HEK293T (cell line): ENCODE results near the gene KIRREL2.

ENCODE experiments used
- CTCF ChIA-PET: fragments of 350-600 bp; formaldehyde crosslinking; extraction: SDS; loops from one replicate; lab custom pipeline; 2021; ENCODE audit warnings: antibody characterized with exemption, inconsistent platforms; lab: Yijun Ruan, JAX
- POLR2A ChIA-PET: fragments of 350-600 bp; formaldehyde crosslinking; extraction: SDS; loops from one replicate; lab custom pipeline; 2020; ENCODE audit warnings: antibody characterized with exemption, inconsistent platforms; lab: Yijun Ruan, JAX
- DNase-seq: peaks from one replicate; pipeline ENCODE4 v3.0.0; 2012; ENCODE audit warnings: mixed read lengths; ENCODE audit errors: extremely low spot score
- ARNT ChIP-seq: fragments of 450-650 bp; IDR thresholded peaks from 2 replicates; pipeline ENCODE4 v1.6.1; 2017; ENCODE audit warnings: mild to moderate bottlenecking
- BHLHE40 ChIP-seq: fragments of 450-650 bp; IDR thresholded peaks from 2 replicates; pipeline ENCODE4 v1.6.1; 2016; ENCODE audit warnings: mild to moderate bottlenecking, moderate library complexity, borderline replicate concordance
- CTBP1 ChIP-seq: fragments of 450-650 bp; IDR thresholded peaks from 2 replicates; pipeline ENCODE4 v1.6.1; 2016; ENCODE audit warnings: borderline replicate concordance
- ELF4 ChIP-seq: fragments of 450-650 bp; IDR thresholded peaks from 2 replicates; pipeline ENCODE4 v1.6.1; 2017; ENCODE audit warnings: antibody characterized with exemption
- FOXA1 ChIP-seq: fragments of 450-650 bp; IDR thresholded peaks from 2 replicates; pipeline ENCODE4 v1.6.1; 2016; ENCODE audit warnings: mild to moderate bottlenecking
- FOXK2 ChIP-seq: fragments of 450-650 bp; IDR thresholded peaks from 2 replicates; pipeline ENCODE4 v1.6.1; 2016; ENCODE audit warnings: mild to moderate bottlenecking
- FOXM1 ChIP-seq: fragments of 450-650 bp; IDR thresholded peaks from 2 replicates; pipeline ENCODE4 v1.6.1; 2017; ENCODE audit warnings: mild to moderate bottlenecking, borderline replicate concordance
- HDGF ChIP-seq: fragments of 450-650 bp; IDR thresholded peaks from 2 replicates; pipeline ENCODE4 v1.6.1; 2017; ENCODE audit warnings: antibody characterized with exemption, borderline replicate concordance
- L3MBTL2 ChIP-seq: fragments of 450-650 bp; conservative IDR thresholded peaks from 2 replicates; pipeline ENCODE4 v1.6.1; 2016; ENCODE audit warnings: mild to moderate bottlenecking
- LEF1 ChIP-seq: fragments of 450-650 bp; IDR thresholded peaks from 2 replicates; pipeline ENCODE4 v1.6.1; 2017; ENCODE audit warnings: mild to moderate bottlenecking, borderline replicate concordance
- NFRKB ChIP-seq: fragments of 450-650 bp; IDR thresholded peaks from 2 replicates; pipeline ENCODE4 v1.6.1; 2016; ENCODE audit warnings: mild to moderate bottlenecking, moderate library complexity
- SP1 ChIP-seq: fragments of 450-650 bp; IDR thresholded peaks from 2 replicates; pipeline ENCODE4 v1.6.1; 2017
- SUZ12 ChIP-seq: fragments of 450-650 bp; IDR thresholded peaks from 2 replicates; pipeline ENCODE4 v1.6.1; 2016; ENCODE audit warnings: mild to moderate bottlenecking
- TARDBP ChIP-seq: fragments of 450-650 bp; IDR thresholded peaks from 2 replicates; pipeline ENCODE4 v1.6.1; 2016
- ZNF384 ChIP-seq: fragments of 450-650 bp; IDR thresholded peaks from 2 replicates; pipeline ENCODE4 v1.6.1; 2016
- TF ChIP-seq, protein P1 (sequence below): fragments of 450-650 bp; IDR thresholded peaks from 2 replicates; pipeline ENCODE4 v1.6.1; 2016

The KIRREL2 gene

DNA sequence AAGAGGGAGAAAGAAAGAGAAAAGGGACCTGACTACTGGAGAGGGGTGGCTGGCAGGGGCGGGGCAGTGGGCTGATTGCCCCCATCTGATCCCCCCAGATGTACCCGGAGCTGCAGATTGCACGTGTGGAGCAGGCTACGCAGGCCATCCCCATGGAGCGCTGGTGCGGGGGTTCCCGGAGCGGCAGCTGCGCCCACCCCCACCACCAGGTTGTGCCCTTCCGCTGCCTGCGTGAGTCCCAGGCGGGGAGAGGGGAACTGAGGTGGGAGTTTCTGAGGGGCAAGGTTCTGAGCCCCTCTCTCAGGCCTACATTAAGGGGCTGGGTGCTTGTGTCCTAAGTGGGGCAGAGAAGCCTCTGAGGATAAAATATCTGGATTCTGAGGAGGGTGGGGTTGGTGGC lies 14.1 kb downstream of the KIRREL2 start:
- DNase-seq = no peak
- TF ChIP-seq FOXK2 = no peak
- ChIA-PET POLR2A (interaction anchor here (2.2 kb wide), 1 partner anchor 223 kb away, joined by 8 read pairs; the partner anchor contains the start of gene COX6B1), CTCF (interaction anchor here (1.6 kb wide), 1 partner anchor 60 kb away, joined by 4 read pairs; no protein-coding TSS in a partner anchor)

DNA sequence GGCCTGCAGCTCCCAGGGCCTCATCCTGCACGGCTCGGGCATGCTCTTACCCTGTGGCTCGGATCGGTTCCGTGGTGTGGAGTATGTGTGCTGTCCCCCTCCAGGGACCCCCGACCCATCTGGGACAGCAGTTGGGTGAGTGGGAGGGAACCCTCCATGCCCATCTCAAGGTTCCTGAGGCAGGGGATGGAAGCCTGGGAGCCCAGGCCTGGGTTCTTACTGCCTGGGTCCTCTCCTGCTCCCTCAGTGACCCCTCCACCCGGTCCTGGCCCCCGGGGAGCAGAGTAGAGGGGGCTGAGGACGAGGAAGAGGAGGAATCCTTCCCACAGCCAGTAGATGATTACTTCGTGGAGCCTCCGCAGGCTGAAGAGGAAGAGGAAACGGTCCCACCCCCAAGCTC lies 14.9 kb downstream of the KIRREL2 start:
- ChIA-PET CTCF (no interaction called here), POLR2A (no interaction called here)
- no peak for TF ChIP-seq BHLHE40
- no peak for TF ChIP-seq FOXK2
- no peak for DNase-seq

DNA sequence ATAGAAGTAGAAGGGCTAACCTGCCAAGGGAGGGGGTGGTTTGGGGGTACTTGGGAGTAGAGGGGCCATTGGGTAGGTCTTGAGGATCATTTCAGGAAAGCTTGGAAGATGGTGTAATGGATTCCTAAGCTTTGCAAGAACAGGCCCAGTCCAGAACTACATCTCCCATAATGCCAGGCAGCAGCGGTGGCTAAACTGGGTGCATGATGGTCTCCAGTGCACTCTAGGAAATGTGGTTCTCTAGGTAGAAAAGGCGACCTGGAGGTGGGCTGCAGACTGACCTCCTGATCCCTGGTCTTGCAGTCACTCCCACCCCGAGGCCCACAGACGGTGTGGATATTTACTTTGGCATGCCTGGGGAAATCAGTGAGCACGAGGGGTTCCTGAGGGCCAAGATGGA lies 15.5 kb downstream of the KIRREL2 start:
- no peak for DNase-seq
- TF ChIP-seq LEF1 = no peak
- TF ChIP-seq FOXK2 = no peak
- TF ChIP-seq HDGF = no peak
- TF ChIP-seq FOXA1 = no peak
- TF ChIP-seq FOXM1 = no peak
- TF ChIP-seq TARDBP = no peak
- no peak for TF ChIP-seq SUZ12
- no peak for TF ChIP-seq ZNF384
- TF ChIP-seq, protein P1, sequence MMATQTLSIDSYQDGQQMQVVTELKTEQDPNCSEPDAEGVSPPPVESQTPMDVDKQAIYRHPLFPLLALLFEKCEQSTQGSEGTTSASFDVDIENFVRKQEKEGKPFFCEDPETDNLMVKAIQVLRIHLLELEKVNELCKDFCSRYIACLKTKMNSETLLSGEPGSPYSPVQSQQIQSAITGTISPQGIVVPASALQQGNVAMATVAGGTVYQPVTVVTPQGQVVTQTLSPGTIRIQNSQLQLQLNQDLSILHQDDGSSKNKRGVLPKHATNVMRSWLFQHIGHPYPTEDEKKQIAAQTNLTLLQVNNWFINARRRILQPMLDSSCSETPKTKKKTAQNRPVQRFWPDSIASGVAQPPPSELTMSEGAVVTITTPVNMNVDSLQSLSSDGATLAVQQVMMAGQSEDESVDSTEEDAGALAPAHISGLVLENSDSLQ = no peak
- TF ChIP-seq CTBP1 = no peak
- no peak for TF ChIP-seq BHLHE40
- no peak for TF ChIP-seq L3MBTL2
- no peak for TF ChIP-seq SP1
- CTCF ChIA-PET = no interaction called here
- POLR2A ChIA-PET = no interaction called here

DNA sequence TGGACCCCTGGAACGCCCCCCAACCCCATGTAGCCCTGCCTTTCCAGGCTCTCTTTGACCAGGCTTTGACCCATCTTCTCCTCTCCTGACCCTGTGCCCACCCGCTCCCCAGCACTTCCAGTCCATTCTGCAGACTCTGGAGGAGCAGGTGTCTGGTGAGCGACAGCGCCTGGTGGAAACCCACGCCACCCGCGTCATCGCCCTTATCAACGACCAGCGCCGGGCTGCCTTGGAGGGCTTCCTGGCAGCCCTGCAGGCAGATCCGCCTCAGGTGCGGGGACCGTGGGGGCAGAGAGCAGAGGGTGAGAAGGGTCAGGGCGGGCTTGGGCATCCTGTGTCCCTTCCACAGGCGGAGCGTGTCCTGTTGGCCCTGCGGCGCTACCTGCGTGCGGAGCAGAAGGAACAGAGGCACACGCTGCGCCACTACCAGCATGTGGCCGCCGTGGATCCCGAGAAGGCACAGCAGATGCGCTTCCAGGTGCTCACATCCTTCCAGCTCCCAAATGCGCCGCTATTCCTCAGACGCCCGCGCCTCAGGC lies 17.8 kb downstream of the KIRREL2 start:
- ChIA-PET POLR2A (no interaction called here), CTCF (no interaction called here)
- DNase-seq = no peak
- no peak for TF ChIP-seq FOXM1
- TF ChIP-seq FOXA1 = no peak
- no peak for TF ChIP-seq FOXK2
- no peak for TF ChIP-seq ZNF384
- no peak for TF ChIP-seq SP1

DNA sequence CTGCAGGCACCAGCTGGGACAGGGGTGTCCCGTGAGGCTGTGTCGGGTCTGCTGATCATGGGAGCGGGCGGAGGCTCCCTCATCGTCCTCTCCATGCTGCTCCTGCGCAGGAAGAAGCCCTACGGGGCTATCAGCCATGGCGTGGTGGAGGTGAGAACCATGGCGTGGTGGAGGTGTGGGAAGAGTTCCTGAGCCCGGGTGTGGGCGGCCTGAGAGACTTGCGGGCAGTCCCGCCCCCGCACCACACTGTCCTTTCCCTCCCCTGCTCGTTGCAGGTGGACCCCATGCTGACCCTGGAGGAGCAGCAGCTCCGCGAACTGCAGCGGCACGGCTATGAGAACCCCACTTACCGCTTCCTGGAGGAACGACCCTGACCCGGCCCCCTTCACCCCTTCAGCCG lies 22.4 kb downstream of the KIRREL2 start:
- TF ChIP-seq FOXM1 (no peak), CTBP1 (no peak), FOXK2 (no peak), NFRKB (no peak), SP1 (no peak), BHLHE40 (no peak), LEF1 (no peak), TARDBP (no peak)
- ChIA-PET CTCF (no interaction called here), POLR2A (interaction anchor here (1.1 to 1.6 kb wide), 2 partner anchors 52 to 139 kb away, joined by 3 to 4 read pairs; no protein-coding TSS in a partner anchor)
- DNase-seq = no peak

DNA sequence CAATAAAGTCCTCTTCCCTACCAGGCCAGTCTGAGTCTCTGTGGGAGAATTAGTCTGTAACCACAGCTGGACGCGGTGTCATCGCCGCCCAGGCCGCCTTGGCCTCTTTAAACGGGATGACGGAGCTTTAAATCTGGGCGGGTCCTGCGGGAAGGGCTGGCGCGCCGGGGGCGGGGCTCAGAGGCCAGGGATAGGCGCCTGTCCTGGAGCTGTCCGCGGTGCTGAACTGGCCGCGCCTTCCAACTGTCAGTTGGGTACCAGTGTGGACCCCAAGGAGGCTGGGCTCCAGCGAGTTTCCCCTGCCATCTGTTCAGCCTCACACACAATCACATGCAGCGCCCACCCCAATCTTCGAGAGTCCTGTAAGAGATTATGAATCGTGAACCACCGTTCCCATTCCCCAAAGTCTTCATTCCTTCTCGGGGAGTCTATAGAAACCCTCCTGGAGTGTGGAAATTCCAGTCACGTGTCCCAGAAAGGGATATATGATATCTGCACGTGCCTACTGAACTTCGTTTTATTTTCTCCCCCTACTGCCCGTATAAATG lies 23.1 kb downstream of the KIRREL2 start:
- ChIA-PET POLR2A (interaction anchor here (1.1 to 1.6 kb wide), 2 partner anchors 51 to 139 kb away, joined by 3 to 4 read pairs; no protein-coding TSS in a partner anchor), CTCF (no interaction called here)
- TF ChIP-seq HDGF (no peak), L3MBTL2 (peak; percentile 43; the same call in 1 of the 2 replicates)
- peak; percentile 91 for DNase-seq

DNA sequence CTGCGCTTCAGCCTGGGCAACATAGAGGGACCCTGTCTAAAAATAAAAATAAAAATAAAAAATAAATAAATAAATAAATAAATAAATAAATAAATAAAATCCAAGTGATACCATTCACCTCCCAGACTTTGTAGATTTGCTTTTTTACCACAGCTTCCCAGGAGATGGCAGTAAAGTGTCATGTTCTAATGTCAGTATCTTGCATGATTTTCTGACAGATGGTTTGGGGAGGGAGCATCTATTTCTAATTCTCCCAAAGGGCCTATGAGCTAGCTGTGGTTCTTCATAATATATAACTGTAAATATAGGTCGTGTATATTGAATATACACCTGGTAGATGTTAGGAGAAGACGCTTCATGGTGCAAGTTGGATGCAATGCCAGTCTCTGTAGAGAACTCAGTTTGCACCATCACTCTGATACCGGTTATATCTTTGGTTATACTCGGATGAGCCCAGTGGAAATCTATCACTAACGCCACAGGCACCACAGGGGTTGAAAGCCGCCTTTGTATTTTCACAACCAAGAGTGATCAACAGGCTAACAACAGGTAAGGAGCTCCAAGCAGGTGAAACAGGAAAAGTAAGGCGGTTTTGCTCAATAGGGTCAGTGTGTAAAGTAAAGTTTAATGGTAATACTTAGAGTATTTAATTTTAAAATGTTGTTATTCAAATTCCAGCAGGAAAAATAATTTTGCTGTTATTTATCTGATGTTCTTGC lies 25.6 kb downstream of the KIRREL2 start:
- DNase-seq = peak; percentile 46
- ChIA-PET POLR2A (interaction anchor here (2.3 kb wide), 1 partner anchor 49 kb away, joined by 8 read pairs; no protein-coding TSS in a partner anchor), CTCF (interaction anchor here (0.5 to 1.6 kb wide), 3 partner anchors 11 to 56 kb away, joined by 3 to 5 read pairs (median 3); no protein-coding TSS in a partner anchor)
- TF ChIP-seq HDGF = no peak
- TF ChIP-seq, protein P1 = 0 out of 2 replicates have a peak, but pooled peaks have one; percentile 8

DNA sequence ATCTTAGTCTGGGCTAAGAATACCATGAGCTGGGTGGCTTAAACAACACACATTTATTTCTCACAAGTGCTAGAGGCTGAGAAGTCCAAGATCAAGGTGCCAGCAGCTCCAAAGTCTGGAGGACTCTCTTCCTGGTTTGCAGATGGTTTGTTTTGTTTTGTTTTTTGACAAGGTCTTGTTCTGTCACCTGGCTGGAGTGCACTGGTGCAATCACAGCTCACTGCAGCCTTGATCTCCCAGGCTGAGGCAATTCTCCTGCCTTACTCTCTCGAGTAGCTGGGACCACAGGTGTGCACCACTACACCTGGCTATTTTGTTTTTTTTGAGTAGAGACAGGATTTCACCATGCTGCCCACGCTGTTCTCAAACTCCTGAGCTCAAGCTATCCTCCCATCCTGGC lies 27.2 kb downstream of the KIRREL2 start:
- no peak for DNase-seq
- TF ChIP-seq ELF4 (no peak), NFRKB (no peak), LEF1 (no peak), HDGF (no peak), ZNF384 (no peak), FOXA1 (no peak), CTBP1 (no peak), SUZ12 (no peak), BHLHE40 (no peak), ARNT (no peak), FOXM1 (no peak), TARDBP (no peak), SP1 (no peak)
- ChIA-PET CTCF (interaction anchor here (0.6 kb wide), 2 partner anchors 13 to 108 kb away, joined by 3 to 4 read pairs; no protein-coding TSS in a partner anchor), POLR2A (interaction anchor here (1.5 to 2.3 kb wide), 2 partner anchors 42 to 47 kb away, joined by 3 to 8 read pairs; no protein-coding TSS in a partner anchor)
